ENCODE measurements around the gene MYOCOS.
"Not testable (repeated sequence)": the region's sequence is repeated elsewhere in the genome, so short reads cannot be mapped to it uniquely, and the experiment has no call there.

Gene MYOCOS

GRCh38 chr1:171654942-171655745, 33.1 kb downstream of the MYOCOS start:
- peak; percentile 67 for DNase-seq (ENCODE audit: low spot score)
- in situ Hi-C loops (cut with MboI; ENCODE audit: low pct_unique_long_range_greater_than_20kb, low sequenced_read_pairs, unreplicated experiment) = no loop called here
- TF ChIP-seq CTCF (IDR thresholded peaks at IDR 0.05; ENCODE audit: extremely low read depth, insufficient read depth, missing control alignments) = peak; percentile 86

- DNase-seq (ENCODE audit: low spot score) = no peak
- in situ Hi-C loops (cut with MboI; ENCODE audit: low pct_unique_long_range_greater_than_20kb, low sequenced_read_pairs, unreplicated experiment) = no loop called here
Observed at GRCh38 chr1:171655746-171656116, 33.7 kb downstream of the MYOCOS start.

GRCh38 chr1:171656206-171656605, 34.2 kb downstream of the MYOCOS start:
- DNase-seq (ENCODE audit: low spot score); in situ Hi-C loops (cut with MboI; ENCODE audit: low pct_unique_long_range_greater_than_20kb, low sequenced_read_pairs, unreplicated experiment): not testable (repeated sequence)

More at GRCh38 chr1:171655746-171656116, 33.7 kb downstream of the MYOCOS start:
- no peak for TF ChIP-seq CTCF (IDR thresholded peaks at IDR 0.05; ENCODE audit: extremely low read depth, insufficient read depth, missing control alignments)

GRCh38 chr1:171661076-171661650, 39.1 kb downstream of the MYOCOS start:
- no peak for TF ChIP-seq CTCF (IDR thresholded peaks at IDR 0.05; ENCODE audit: extremely low read depth, insufficient read depth, missing control alignments)
- in situ Hi-C loops (cut with MboI; ENCODE audit: low pct_unique_long_range_greater_than_20kb, low sequenced_read_pairs, unreplicated experiment) = no loop called here
- no peak for DNase-seq (ENCODE audit: low spot score)

GRCh38 chr1:171663036-171663853, 41.2 kb downstream of the MYOCOS start:
- in situ Hi-C loops (cut with MboI; ENCODE audit: low pct_unique_long_range_greater_than_20kb, low sequenced_read_pairs, unreplicated experiment) = no loop called here
- no peak for DNase-seq (ENCODE audit: low spot score)
- no peak for TF ChIP-seq CTCF (IDR thresholded peaks at IDR 0.05; ENCODE audit: extremely low read depth, insufficient read depth, missing control alignments)

GRCh38 chr1:171663854-171664575, 42.0 kb downstream of the MYOCOS start:
- DNase-seq (ENCODE audit: low spot score) = no peak
- TF ChIP-seq CTCF (IDR thresholded peaks at IDR 0.05; ENCODE audit: extremely low read depth, insufficient read depth, missing control alignments) = no peak
- in situ Hi-C loops (cut with MboI; ENCODE audit: low pct_unique_long_range_greater_than_20kb, low sequenced_read_pairs, unreplicated experiment) = no loop called here
